HepG2 (cell line): ENCODE measurements around the gene ZNF771. TPM values are rescaled to one million over a fixed set of nuclear protein-coding genes. Genes with fewer than 3 reads are reported as not detected.
A peak's percentile ranks its signal among the peaks of the same experiment; 100 is the strongest.

ENCODE experiments used
- ATF7-NPFF ChIP-seq: sonication (generic); formaldehyde crosslinking; IDR thresholded peaks from 2 replicates; pipeline ENCODE4 v1.8.1; 2023; ENCODE audit warnings: mild to moderate bottlenecking, low read depth, missing genetic modification reagents, moderate library complexity
- DZIP1 ChIP-seq: sonication (generic); formaldehyde crosslinking; IDR thresholded peaks from 2 replicates; pipeline ENCODE4 v1.5.0; 2020; ENCODE audit warnings: mild to moderate bottlenecking, missing genetic modification reagents
- FOXJ3 ChIP-seq: sonication (generic); formaldehyde crosslinking; IDR thresholded peaks from 2 replicates; pipeline ENCODE4 v1.4.0; 2020; ENCODE audit warnings: missing genetic modification reagents, mild to moderate bottlenecking, borderline replicate concordance
- GTF3A ChIP-seq: sonication (generic); formaldehyde crosslinking; conservative IDR thresholded peaks from 2 replicates; pipeline ENCODE4 v1.4.0; 2020; ENCODE audit warnings: mild to moderate bottlenecking, missing genetic modification reagents
- PPARG ChIP-seq: conservative IDR thresholded peaks from 2 replicates; pipeline ENCODE4 v1.6.1; 2016; ENCODE audit warnings: missing biosample characterization, missing genetic modification reagents
- PRDM15 ChIP-seq: sonication (generic); formaldehyde crosslinking; IDR thresholded peaks from 2 replicates; pipeline ENCODE4 v1.4.0; 2020; ENCODE audit warnings: missing genetic modification reagents
- SMAD1 ChIP-seq: sonication (generic); formaldehyde crosslinking; IDR thresholded peaks from 2 replicates; pipeline ENCODE4 v1.4.0; 2020; ENCODE audit warnings: missing genetic modification reagents, low read depth, mild to moderate bottlenecking, borderline replicate concordance
- SOX13 ChIP-seq, 3 experiments: fragments of 450-650 bp in 1 of 3; sonication (generic) in 1 of 3; formaldehyde crosslinking in 1 of 3; IDR thresholded peaks in 2 of 3; conservative IDR thresholded peaks in 1 of 3; 2 replicates each; pipeline versions ENCODE4 v1.5.0 to v1.6.1; 2016 to 2020; ENCODE audit warnings: antibody characterized with exemption in 1 of 3, mild to moderate bottlenecking in 1 of 3, missing compliant biosample characterization in 1 of 3, missing genetic modification reagents in 1 of 3, moderate library complexity in 1 of 3
- ZNF282 ChIP-seq: fragments of 450-650 bp; IDR thresholded peaks from 2 replicates; pipeline ENCODE4 v1.6.1; 2018; ENCODE audit not compliant: partially characterized antibody
- ZNF446 ChIP-seq: sonication (generic); formaldehyde crosslinking; IDR thresholded peaks from 2 replicates; pipeline ENCODE4 v1.5.0; 2020; ENCODE audit warnings: mild to moderate bottlenecking, missing genetic modification reagents
- ZNF496 ChIP-seq: sonication (generic); formaldehyde crosslinking; IDR thresholded peaks from 2 replicates; pipeline ENCODE4 v1.8.1; 2023; ENCODE audit warnings: mild to moderate bottlenecking, moderate library complexity, missing genetic modification reagents; ENCODE audit not compliant: insufficient replicate concordance
- ZNF766 ChIP-seq: sonication (generic); formaldehyde crosslinking; IDR thresholded peaks from 2 replicates; pipeline ENCODE4 v1.5.0; 2020; ENCODE audit warnings: missing genetic modification reagents, borderline replicate concordance
- ZSCAN9 ChIP-seq: IDR thresholded peaks from 2 replicates; pipeline ENCODE4 v1.6.1; 2016; ENCODE audit warnings: borderline replicate concordance
- polyA plus RNA-seq, 8 experiments: library from polyadenylated mRNA; depleted of rRNA in 3 of 8; stranded (reverse) in 7 of 8; unstranded in 1 of 8; fragments of >200 nt; fragmentation: Illumina TruSeq in 4 of 8; extraction: Trizol in 4 of 8; gene quantifications; 2 replicates each; pipeline versions ENCODE4 v1.2.1 to v1.2.3, GENCODE V29; 2011 to 2016; ENCODE audit warnings: low read depth in 4 of 8, missing spikeins in 1 of 8, mixed read lengths in 1 of 8; ENCODE audit not compliant: insufficient read depth in 1 of 8
- total RNA-seq, 5 experiments: library from RNA; depleted of rRNA; stranded (reverse); fragments of >200 nt; fragmentation: Illumina TruSeq; extraction: Trizol; gene quantifications; 2 replicates each; pipeline ENCODE4 v1.2.3, GENCODE V29; 2016; ENCODE audit warnings: low read depth in 1 of 5
- TF ChIP-seq, protein P1 (sequence below): sonication (generic); formaldehyde crosslinking; IDR thresholded peaks from 2 replicates; pipeline ENCODE4 v1.4.0; 2020; ENCODE audit warnings: low read depth, missing genetic modification reagents
- TF ChIP-seq, protein P2 (sequence below): sonication (generic); formaldehyde crosslinking; IDR thresholded peaks from 2 replicates; pipeline ENCODE4 v1.8.1; 2023; ENCODE audit warnings: mild to moderate bottlenecking, moderate library complexity, missing genetic modification reagents

Gene ZNF771
- total and polyA plus RNA-seq, 2 of the 13 experiments (the other 11 are each of a cell fraction or from before 2014, with no cell fraction given): 5.0 to 11.8 TPM

DNA sequence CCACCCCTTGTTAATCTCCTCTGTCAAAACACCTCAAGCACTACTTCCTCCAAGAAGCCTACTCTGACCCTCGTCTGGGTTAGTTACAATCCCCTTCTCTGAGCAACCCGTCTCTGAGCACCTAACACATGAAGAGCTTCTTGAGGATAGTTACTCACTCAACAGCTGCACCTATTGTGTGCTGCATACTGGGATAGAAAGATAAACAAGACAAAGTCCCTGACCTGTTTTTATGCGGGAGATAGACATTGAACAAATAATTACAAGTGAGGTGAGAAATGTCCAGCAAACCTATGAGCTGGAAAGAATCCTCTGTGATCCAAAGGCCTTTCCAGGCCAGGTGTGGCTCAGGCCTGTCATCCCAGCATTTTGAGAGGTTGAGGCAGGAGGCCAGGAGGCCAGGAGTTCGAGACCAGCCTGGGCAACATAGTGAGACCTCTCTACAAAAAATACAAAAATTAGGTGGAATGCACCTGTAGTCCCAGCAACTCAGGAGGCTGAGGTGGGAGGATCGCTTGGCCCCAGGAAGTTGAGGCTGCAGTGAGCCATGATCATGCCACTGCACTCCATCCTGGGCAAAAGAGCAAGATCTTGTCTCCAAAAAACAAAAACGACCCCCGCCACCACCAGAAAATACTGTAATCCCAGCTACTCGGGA is 5.5 kb upstream of the ZNF771 start (continued):
- TF ChIP-seq PRDM15: no peak
- peak; percentile 74 for TF ChIP-seq SOX13 (IDR thresholded peaks at IDR 0.05)
- TF ChIP-seq SOX13 (CRISPR knock-in tag; conservative IDR thresholded peaks at IDR 0.05 in 1 of 2, IDR thresholded peaks at IDR 0.05 in 1 of 2): peak in 1 of 2 experiments; percentile 96; a peak in 2 of 4 replicates
- TF ChIP-seq ZSCAN9 (CRISPR knock-in tag): peak; percentile 76; the same call in 1 of the 2 replicates
- peak; percentile 82 for TF ChIP-seq PPARG (CRISPR knock-in tag)
- TF ChIP-seq FOXJ3 (CRISPR knock-in tag): no peak
- no peak for TF ChIP-seq ZNF282
- TF ChIP-seq SMAD1 (CRISPR knock-in tag): no peak
- TF ChIP-seq DZIP1: no peak
- TF ChIP-seq GTF3A (CRISPR knock-in tag): no peak
- TF ChIP-seq, protein P1, sequence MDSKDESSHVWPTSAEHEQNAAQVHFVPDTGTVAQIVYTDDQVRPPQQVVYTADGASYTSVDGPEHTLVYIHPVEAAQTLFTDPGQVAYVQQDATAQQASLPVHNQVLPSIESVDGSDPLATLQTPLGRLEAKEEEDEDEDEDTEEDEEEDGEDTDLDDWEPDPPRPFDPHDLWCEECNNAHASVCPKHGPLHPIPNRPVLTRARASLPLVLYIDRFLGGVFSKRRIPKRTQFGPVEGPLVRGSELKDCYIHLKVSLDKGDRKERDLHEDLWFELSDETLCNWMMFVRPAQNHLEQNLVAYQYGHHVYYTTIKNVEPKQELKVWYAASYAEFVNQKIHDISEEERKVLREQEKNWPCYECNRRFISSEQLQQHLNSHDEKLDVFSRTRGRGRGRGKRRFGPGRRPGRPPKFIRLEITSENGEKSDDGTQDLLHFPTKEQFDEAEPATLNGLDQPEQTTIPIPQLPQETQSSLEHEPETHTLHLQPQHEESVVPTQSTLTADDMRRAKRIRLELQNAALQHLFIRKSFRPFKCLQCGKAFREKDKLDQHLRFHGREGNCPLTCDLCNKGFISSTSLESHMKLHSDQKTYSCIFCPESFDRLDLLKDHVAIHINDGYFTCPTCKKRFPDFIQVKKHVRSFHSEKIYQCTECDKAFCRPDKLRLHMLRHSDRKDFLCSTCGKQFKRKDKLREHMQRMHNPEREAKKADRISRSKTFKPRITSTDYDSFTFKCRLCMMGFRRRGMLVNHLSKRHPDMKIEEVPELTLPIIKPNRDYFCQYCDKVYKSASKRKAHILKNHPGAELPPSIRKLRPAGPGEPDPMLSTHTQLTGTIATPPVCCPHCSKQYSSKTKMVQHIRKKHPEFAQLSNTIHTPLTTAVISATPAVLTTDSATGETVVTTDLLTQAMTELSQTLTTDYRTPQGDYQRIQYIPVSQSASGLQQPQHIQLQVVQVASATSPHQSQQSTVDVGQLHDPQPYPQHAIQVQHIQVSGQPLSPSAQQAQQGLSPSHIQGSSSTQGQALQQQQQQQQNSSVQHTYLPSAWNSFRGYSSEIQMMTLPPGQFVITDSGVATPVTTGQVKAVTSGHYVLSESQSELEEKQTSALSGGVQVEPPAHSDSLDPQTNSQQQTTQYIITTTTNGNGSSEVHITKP (CRISPR knock-in tag): no peak
- no peak for TF ChIP-seq ZNF446
- TF ChIP-seq, protein P2, sequence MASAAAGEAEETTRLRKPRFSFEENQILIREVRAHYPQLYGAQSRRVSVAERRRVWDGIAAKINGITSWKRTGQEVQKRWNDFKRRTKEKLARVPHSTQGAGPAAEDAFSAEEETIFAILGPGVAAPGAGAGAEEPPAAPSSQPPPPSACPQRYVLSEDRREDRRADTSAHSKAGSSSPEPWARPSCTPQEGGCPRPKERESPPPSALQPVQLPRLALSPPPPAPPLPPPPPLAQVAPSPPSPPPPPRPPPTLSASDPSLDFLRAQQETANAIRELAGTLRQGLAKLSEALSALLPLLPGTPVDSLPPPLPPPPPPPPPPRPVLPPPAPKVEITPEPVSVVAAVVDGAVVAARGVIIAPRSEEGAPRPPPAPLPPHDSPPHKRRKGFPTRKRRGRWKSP (CRISPR knock-in tag): no peak
- no peak for TF ChIP-seq ATF7-NPFF (CRISPR knock-in tag)
- TF ChIP-seq ZNF496 (CRISPR knock-in tag): no peak
- no peak for TF ChIP-seq ZNF766
